ENCODE measurements around the gene CFAP119. TPM values are rescaled to one million over a fixed set of nuclear protein-coding genes. Genes with fewer than 3 reads are reported as not detected.

Gene CFAP119
- total RNA-seq, 1 donor from 2014 or later = 5.5 TPM

- no peak for DNase-seq
- intact Hi-C loops (cut with DNase I) = no loop called here
- peaks cover 20% of the 10 kb centered on the region for H3K4me1 ChIP-seq
- TF ChIP-seq CTCF (IDR thresholded peaks at IDR 0.05) = no peak
- H3K36me3 ChIP-seq = peaks cover 24% of the 10 kb centered on the region
- no peak overlapping the region for H3K27ac ChIP-seq
- no peak overlapping the region for H3K4me3 ChIP-seq
- no peaks in the 10 kb centered on the region for H3K9me3 ChIP-seq
- no peak for ATAC-seq
- no peaks in the 10 kb centered on the region for H3K27me3 ChIP-seq
Observed at GRCh38 chr16:30778549-30779244, 16.8 kb upstream of the CFAP119 start.

- Histone ChIP-seq H3K36me3 (peaks cover 29% of the 10 kb centered on the region), H3K27me3 (no peaks in the 10 kb centered on the region), H3K9me3 (no peaks in the 10 kb centered on the region), H3K4me3 (no peak overlapping the region), H3K4me1 (peaks cover 20% of the 10 kb centered on the region), H3K27ac (no peak overlapping the region)
- intact Hi-C loops (cut with DNase I) = no loop called here
- no peak for TF ChIP-seq CTCF (IDR thresholded peaks at IDR 0.05)
- DNase-seq (no peak), ATAC-seq (no peak)
Observed at GRCh38 chr16:30777591-30778297, 15.9 kb upstream of the CFAP119 start.

GRCh38 chr16:30775392-30776188, 13.7 kb upstream of the CFAP119 start:
- intact Hi-C loops (cut with DNase I) = no loop called here
- Histone ChIP-seq H3K4me3 (peak overlapping the region; percentile 84), H3K27me3 (no peaks in the 10 kb centered on the region), H3K9me3 (no peaks in the 10 kb centered on the region), H3K36me3 (peaks cover 38% of the 10 kb centered on the region), H3K4me1 (peaks cover 20% of the 10 kb centered on the region), H3K27ac (peak overlapping the region; percentile 90)
- DNase-seq = peak; percentile 91
- peak; percentile 92 for ATAC-seq
- no peak for TF ChIP-seq CTCF (IDR thresholded peaks at IDR 0.05)

GRCh38 chr16:30775131-30775391, 13.2 kb upstream of the CFAP119 start:
- ATAC-seq (no peak), DNase-seq (no peak)
- H3K4me1 ChIP-seq = peaks cover 20% of the 10 kb centered on the region
- no peak for TF ChIP-seq CTCF (IDR thresholded peaks at IDR 0.05)
- H3K9me3 ChIP-seq = no peaks in the 10 kb centered on the region
- peak overlapping the region; percentile 90 for H3K27ac ChIP-seq
- H3K36me3 ChIP-seq = peaks cover 43% of the 10 kb centered on the region
- peak overlapping the region; percentile 84 for H3K4me3 ChIP-seq
- intact Hi-C loops (cut with DNase I) = no loop called here
- no peaks in the 10 kb centered on the region for H3K27me3 ChIP-seq

- no peak for TF ChIP-seq CTCF (IDR thresholded peaks at IDR 0.05)
- intact Hi-C loops (cut with DNase I) = no loop called here
- H3K4me1 ChIP-seq = peaks cover 20% of the 10 kb centered on the region
- ATAC-seq = peak; percentile 0
- H3K36me3 ChIP-seq = peaks cover 48% of the 10 kb centered on the region
- peak overlapping the region; percentile 84 for H3K4me3 ChIP-seq
- no peaks in the 10 kb centered on the region for H3K9me3 ChIP-seq
- peak overlapping the region; percentile 90 for H3K27ac ChIP-seq
- H3K27me3 ChIP-seq = no peaks in the 10 kb centered on the region
- no peak for DNase-seq
Observed at GRCh38 chr16:30774367-30775130, 12.7 kb upstream of the CFAP119 start.
